ENCODE results near the gene ARRDC1.

ARRDC1 gene, protein sequence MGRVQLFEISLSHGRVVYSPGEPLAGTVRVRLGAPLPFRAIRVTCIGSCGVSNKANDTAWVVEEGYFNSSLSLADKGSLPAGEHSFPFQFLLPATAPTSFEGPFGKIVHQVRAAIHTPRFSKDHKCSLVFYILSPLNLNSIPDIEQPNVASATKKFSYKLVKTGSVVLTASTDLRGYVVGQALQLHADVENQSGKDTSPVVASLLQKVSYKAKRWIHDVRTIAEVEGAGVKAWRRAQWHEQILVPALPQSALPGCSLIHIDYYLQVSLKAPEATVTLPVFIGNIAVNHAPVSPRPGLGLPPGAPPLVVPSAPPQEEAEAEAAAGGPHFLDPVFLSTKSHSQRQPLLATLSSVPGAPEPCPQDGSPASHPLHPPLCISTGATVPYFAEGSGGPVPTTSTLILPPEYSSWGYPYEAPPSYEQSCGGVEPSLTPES
- long read RNA-seq, transcript ARRDC1-201 (8 exons, 1,586 nt): major isoform, 152 of 270 reads
- long read RNA-seq, partial matches to known transcripts: 42 of 270 reads
- long read RNA-seq, other reads (novel, unspliced or antisense): 76 of 270 reads

DNA sequence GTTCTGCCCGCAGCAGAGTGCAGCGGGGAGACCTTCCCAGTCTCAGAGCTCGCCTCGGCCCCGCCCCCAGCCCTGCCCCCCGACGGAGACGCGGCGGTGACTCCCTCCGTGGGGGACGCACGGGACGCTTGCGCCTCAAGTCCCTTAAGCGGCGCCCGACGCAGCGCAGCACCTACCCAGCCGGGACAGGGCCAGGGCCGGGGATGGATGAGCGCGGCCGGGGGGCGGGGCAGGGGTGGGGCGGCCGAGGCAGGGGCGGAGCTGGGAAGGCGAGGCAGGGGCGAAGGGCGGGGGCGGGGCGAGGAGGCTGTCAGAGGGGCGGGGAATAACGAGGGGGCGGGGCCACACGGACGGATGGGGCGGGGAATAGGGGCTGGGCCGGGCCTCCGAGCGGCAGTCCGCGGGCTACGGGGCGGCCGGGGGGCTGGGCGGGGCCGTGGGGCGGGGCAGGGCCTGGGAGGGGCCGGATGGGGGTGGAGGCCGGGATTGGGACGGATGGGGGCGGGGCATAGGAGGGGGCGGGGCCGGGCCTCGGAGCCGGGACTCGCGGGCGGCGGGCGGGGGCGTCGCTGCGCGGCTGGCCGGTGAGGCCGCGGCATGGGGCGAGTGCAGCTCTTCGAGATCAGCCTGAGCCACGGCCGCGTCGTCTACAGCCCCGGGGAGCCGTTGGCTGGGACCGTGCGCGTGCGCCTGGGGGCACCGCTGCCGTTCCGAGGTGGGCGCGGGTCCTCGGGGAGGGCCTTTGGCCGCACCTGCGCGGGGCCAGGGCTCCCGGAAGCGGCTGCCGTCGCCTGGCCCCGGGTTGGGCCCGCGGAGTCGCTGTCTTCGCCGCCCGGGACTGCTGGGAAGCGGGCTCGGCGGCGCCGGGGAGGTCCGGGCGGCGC lies at the start of gene ARRDC1:
Gene ARRDC1, plus strand, starts transcription at position 566 of the 884 bp plus-strand sequence. Its CDS starts 32 bp downstream, at position 598.
- DNase-seq (ENCODE audit: low read depth in 1 of 2, low spot score in 1 of 2): peak; percentile 94 to 95
- H3K4me3 ChIP-seq (replicated peaks; ENCODE audit: insufficient read depth, low read length): peak within 1 kb of the TSS; percentile 80
- TF ChIP-seq POLR2AphosphoS5 (IDR thresholded peaks at IDR 0.05; ENCODE audit: low read depth) (peak; percentile 63), SPI1 (IDR thresholded peaks at IDR 0.05; ENCODE audit: borderline replicate concordance, low read depth) (no peak)
- TF ChIP-seq, protein P1, sequence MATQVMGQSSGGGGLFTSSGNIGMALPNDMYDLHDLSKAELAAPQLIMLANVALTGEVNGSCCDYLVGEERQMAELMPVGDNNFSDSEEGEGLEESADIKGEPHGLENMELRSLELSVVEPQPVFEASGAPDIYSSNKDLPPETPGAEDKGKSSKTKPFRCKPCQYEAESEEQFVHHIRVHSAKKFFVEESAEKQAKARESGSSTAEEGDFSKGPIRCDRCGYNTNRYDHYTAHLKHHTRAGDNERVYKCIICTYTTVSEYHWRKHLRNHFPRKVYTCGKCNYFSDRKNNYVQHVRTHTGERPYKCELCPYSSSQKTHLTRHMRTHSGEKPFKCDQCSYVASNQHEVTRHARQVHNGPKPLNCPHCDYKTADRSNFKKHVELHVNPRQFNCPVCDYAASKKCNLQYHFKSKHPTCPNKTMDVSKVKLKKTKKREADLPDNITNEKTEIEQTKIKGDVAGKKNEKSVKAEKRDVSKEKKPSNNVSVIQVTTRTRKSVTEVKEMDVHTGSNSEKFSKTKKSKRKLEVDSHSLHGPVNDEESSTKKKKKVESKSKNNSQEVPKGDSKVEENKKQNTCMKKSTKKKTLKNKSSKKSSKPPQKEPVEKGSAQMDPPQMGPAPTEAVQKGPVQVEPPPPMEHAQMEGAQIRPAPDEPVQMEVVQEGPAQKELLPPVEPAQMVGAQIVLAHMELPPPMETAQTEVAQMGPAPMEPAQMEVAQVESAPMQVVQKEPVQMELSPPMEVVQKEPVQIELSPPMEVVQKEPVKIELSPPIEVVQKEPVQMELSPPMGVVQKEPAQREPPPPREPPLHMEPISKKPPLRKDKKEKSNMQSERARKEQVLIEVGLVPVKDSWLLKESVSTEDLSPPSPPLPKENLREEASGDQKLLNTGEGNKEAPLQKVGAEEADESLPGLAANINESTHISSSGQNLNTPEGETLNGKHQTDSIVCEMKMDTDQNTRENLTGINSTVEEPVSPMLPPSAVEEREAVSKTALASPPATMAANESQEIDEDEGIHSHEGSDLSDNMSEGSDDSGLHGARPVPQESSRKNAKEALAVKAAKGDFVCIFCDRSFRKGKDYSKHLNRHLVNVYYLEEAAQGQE (IDR thresholded peaks at IDR 0.05; ENCODE audit: insufficient replicate concordance, low read depth): peak; percentile 50
- peak within 1 kb of the TSS; percentile 87 for H3K27ac ChIP-seq (replicated peaks)
- no peaks in the 10 kb centered on the region for H3K27me3 ChIP-seq (ENCODE audit: insufficient read depth, poor library complexity, severe bottlenecking)

DNA sequence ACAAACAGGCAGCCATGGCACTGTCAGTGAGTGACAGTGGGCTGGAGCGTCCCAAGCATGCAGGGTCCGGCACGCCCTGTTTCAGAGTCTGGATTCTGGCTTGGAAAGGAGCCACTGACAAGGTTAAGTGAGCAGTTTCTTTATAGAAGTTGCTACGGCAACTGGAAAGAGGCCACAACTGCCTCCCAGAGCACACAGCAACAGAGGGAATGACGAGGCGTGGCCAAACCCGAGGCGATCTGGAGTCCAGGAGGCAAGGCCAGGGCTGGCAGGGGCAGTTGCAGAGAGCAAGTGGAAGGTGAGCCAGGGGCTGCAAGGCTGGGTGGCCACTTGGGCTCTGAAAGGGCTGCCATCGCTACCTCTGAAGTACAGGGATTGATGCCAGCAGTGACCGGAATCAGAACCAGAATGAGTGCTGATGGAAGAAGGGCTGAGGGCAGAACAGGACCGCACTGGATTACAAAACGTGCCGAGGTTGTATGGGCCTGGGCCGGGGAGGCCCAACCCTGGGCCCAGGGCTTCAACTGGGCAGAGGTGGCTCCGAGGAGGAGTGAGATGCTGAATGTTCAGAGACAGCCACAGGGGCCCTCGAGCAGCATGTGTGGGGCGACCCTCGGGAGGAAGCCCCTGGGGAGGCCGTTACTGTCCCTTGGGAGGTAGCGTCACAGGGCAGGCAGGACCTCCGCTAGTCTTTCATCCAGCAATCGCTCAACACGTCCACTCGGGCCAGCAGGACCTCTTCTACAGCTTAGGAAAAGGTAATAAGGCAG lies 49.2 kb upstream of the ARRDC1 start:
- no peak for TF ChIP-seq GABPA (IDR thresholded peaks at IDR 0.05; ENCODE audit: low read depth)
- TF ChIP-seq, protein P2, sequence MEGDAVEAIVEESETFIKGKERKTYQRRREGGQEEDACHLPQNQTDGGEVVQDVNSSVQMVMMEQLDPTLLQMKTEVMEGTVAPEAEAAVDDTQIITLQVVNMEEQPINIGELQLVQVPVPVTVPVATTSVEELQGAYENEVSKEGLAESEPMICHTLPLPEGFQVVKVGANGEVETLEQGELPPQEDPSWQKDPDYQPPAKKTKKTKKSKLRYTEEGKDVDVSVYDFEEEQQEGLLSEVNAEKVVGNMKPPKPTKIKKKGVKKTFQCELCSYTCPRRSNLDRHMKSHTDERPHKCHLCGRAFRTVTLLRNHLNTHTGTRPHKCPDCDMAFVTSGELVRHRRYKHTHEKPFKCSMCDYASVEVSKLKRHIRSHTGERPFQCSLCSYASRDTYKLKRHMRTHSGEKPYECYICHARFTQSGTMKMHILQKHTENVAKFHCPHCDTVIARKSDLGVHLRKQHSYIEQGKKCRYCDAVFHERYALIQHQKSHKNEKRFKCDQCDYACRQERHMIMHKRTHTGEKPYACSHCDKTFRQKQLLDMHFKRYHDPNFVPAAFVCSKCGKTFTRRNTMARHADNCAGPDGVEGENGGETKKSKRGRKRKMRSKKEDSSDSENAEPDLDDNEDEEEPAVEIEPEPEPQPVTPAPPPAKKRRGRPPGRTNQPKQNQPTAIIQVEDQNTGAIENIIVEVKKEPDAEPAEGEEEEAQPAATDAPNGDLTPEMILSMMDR (IDR thresholded peaks at IDR 0.05; ENCODE audit: insufficient read depth, low read length): no peak
- TF ChIP-seq, protein P1 (IDR thresholded peaks at IDR 0.05; ENCODE audit: insufficient replicate concordance, low read depth): no peak
- TF ChIP-seq POLR2AphosphoS5 (IDR thresholded peaks at IDR 0.05; ENCODE audit: low read depth): no peak
- no peak for TF ChIP-seq SPI1 (IDR thresholded peaks at IDR 0.05; ENCODE audit: borderline replicate concordance, low read depth)
- no peak overlapping the region for H3K4me3 ChIP-seq (replicated peaks; ENCODE audit: insufficient read depth, low read length)
- DNase-seq (ENCODE audit: low read depth in 1 of 2, low spot score in 1 of 2): no peak

DNA sequence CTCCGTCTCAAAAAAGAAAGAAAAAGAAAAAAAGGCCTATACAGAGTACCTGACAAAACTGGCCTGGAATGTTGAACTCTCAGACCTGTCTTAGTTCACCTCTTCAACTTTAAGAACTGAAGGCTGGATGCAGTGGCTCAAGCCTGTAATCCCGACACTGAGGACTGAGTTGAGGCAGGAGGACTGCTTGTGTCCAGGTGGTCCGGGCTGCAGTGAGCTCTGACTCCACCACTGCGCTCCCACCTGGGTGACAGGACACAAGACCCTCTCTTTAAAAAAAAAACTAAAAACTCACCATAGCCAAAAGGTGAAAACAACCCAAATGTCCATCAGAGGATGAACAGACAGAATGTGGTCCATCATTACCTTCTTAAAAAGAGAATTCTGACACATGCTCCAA lies 47.4 kb upstream of the ARRDC1 start:
- DNase-seq (ENCODE audit: low read depth in 1 of 2, low spot score in 1 of 2): no peak
- Histone ChIP-seq H3K4me3 (replicated peaks; ENCODE audit: insufficient read depth, low read length) (no peak overlapping the region), H3K27me3 (ENCODE audit: insufficient read depth, poor library complexity, severe bottlenecking) (no peaks in the 10 kb centered on the region), H3K27ac (replicated peaks) (no peak overlapping the region)
- TF ChIP-seq, protein P2 (IDR thresholded peaks at IDR 0.05; ENCODE audit: insufficient read depth, low read length): no peak
- no peak for TF ChIP-seq POLR2AphosphoS5 (IDR thresholded peaks at IDR 0.05; ENCODE audit: low read depth)
- TF ChIP-seq, protein P1 (IDR thresholded peaks at IDR 0.05; ENCODE audit: insufficient replicate concordance, low read depth): no peak
- no peak for TF ChIP-seq GABPA (IDR thresholded peaks at IDR 0.05; ENCODE audit: low read depth)

More for the DNA sequence above, 49.2 kb upstream of the ARRDC1 start:
- no peaks in the 10 kb centered on the region for H3K27me3 ChIP-seq (ENCODE audit: insufficient read depth, poor library complexity, severe bottlenecking)
- H3K27ac ChIP-seq (replicated peaks): no peak overlapping the region

Data from HL-60 (cell line).